Right cardiac atrium (tissue), 5 donors: Measurements from ENCODE around the gene CCL1. TPM values are rescaled to one million over a fixed set of nuclear protein-coding genes. Genes with fewer than 3 reads are reported as not detected.
"Not testable (repeated sequence)": the region's sequence is repeated elsewhere in the genome, so short reads cannot be mapped to it uniquely, and the experiment has no call there.

Source experiments
- ATAC-seq, 2 donors: fragments of 200-7000 bp; cut with Tn5 transposase; one replicate each; pipeline versions ENCODE4 v1.8.0 to v1.9.1; 2020; ENCODE audit warnings: moderate library complexity in 2 of 2, mild to moderate bottlenecking in 1 of 2
- DNase-seq, 3 donors: peaks; one replicate each; pipeline ENCODE4 v3.0.0-alpha.2; 2020
- H3K27ac ChIP-seq: one replicate; pipeline ENCODE4 v1.5.1; 2013; ENCODE audit warnings: mild to moderate bottlenecking, low read length, control low read depth, moderate library complexity
- H3K27me3 ChIP-seq: one replicate; pipeline ENCODE4 v1.6.1; 2013; ENCODE audit not compliant: control insufficient read depth, insufficient read depth
- H3K4me1 ChIP-seq: one replicate; pipeline ENCODE4 v1.6.1; 2013; ENCODE audit warnings: low read length; ENCODE audit not compliant: control insufficient read depth, insufficient read depth
- H3K4me3 ChIP-seq: one replicate; pipeline ENCODE4 v1.5.1; 2013; ENCODE audit warnings: low read length, control low read depth
- H3K9me3 ChIP-seq: one replicate; pipeline ENCODE4 v1.6.1; 2013; ENCODE audit warnings: low read length; ENCODE audit not compliant: control insufficient read depth
- WGBS: extraction: QIAGEN DNeasy Blood & Tissue Kit; methylation state at CpG from one replicate; pipeline ENCODE4 v1.1.7; 2013; 5-methylcytosine and 5-hydroxymethylcytosine counted together
- intact Hi-C, 4 donors: fragments of 100-400 bp; cut with DNase I; formaldehyde crosslinking; loops; one replicate each; pipeline versions ENCODE4 v1.11.0 to v1.14.0; 2022 to 2023
- polyA plus RNA-seq: library from polyadenylated mRNA; stranded (reverse); fragments of 200-250 nt; gene quantifications from one replicate; pipeline ENCODE4 v1.2.3, GENCODE V29; 2013
- total RNA-seq, 4 donors: library from RNA; stranded (reverse); fragmentation: NEBNext Ultra II Directional; extraction: Animal tissue kit (Norgen Biotek cat#: 25700); gene quantifications; one replicate each; pipeline ENCODE4 v1.2.1, GENCODE V29; 2021
- donor health status: healthy with polysubstance abuse.
- donor health status: DM: no; HTN: yes; CAD: no.
- donor health status: DM: no; HTN: no; CAD: no.
- donor health status: DM: no; HTN: yes; CAD: no; lungs with severe emphysema.
- donor health status: DM: yes; HTN: yes; CAD: no.

CCL1 gene
- total and polyA plus RNA-seq, 5 donors = not detected

- Histone ChIP-seq H3K9me3 (no peaks in the 10 kb centered on the region), H3K4me3 (no peak overlapping the region), H3K4me1 (no peaks in the 10 kb centered on the region), H3K27ac (no peak overlapping the region), H3K27me3 (no peaks in the 10 kb centered on the region)
- DNase-seq = no peak
- no peak for ATAC-seq
- intact Hi-C loops = no loop called here
- WGBS = 73% methylated on average over 2 of the region's 2 CpGs
Observed at GRCh38 chr17:34357398-34357797, 5.6 kb downstream of the CCL1 start.

GRCh38 chr17:34356194-34356593, 6.8 kb downstream of the CCL1 start, which contains the start of gene CCL13:
Gene CCL13 (plus strand): TSS chr17:34356480. CDS start chr17:34356527, 47 bp downstream.
- DNase-seq = peak in 2 of 3 donors; percentile 32 to 53
- intact Hi-C loops = no loop called here
- H3K27ac ChIP-seq = no peak within 1 kb of the TSS

GRCh38 chr17:34354637-34355036, 8.4 kb downstream of the CCL1 start:
- ATAC-seq (no peak), DNase-seq (no peak)
- H3K27me3 ChIP-seq = no peaks in the 10 kb centered on the region
- no peak overlapping the region for H3K4me3 ChIP-seq
- H3K27ac ChIP-seq = no peak overlapping the region
- no peaks in the 10 kb centered on the region for H3K4me1 ChIP-seq
- no peaks in the 10 kb centered on the region for H3K9me3 ChIP-seq
- intact Hi-C loops = no loop called here

More at GRCh38 chr17:34356194-34356593, 6.8 kb downstream of the CCL1 start, which contains the start of gene CCL13:
- 87% methylated on average over 5 of the region's 5 CpGs for WGBS
- no peak within 1 kb of the TSS for H3K4me3 ChIP-seq
- ATAC-seq = peak in 1 of 2 donors; percentile 28
- no peaks in the 10 kb centered on the region for H3K9me3 ChIP-seq
- no peaks in the 10 kb centered on the region for H3K27me3 ChIP-seq
- H3K4me1 ChIP-seq = no peaks in the 10 kb centered on the region

- Histone ChIP-seq H3K27me3 (no peaks in the 10 kb centered on the region), H3K4me1 (no peaks in the 10 kb centered on the region), H3K27ac (no peak overlapping the region), H3K4me3 (no peak overlapping the region), H3K9me3 (no peaks in the 10 kb centered on the region)
- intact Hi-C loops = no loop called here
- ATAC-seq (no peak), DNase-seq (no peak)
Observed at GRCh38 chr17:34352191-34352590, 10.8 kb downstream of the CCL1 start.

GRCh38 chr17:34351096-34351495, 11.9 kb downstream of the CCL1 start:
- intact Hi-C loops = no loop called here
- WGBS = 89% methylated on average over 1 of the region's 1 CpG
- H3K27me3 ChIP-seq = no peaks in the 10 kb centered on the region
- H3K4me1 ChIP-seq = no peaks in the 10 kb centered on the region
- H3K9me3 ChIP-seq = no peaks in the 10 kb centered on the region
- DNase-seq (no peak), ATAC-seq (no peak)
- no peak overlapping the region for H3K27ac ChIP-seq
- H3K4me3 ChIP-seq = no peak overlapping the region

- Histone ChIP-seq H3K27me3 (no peaks in the 10 kb centered on the region), H3K27ac (no peak overlapping the region), H3K4me1 (no peaks in the 10 kb centered on the region), H3K4me3 (no peak overlapping the region), H3K9me3 (no peaks in the 10 kb centered on the region)
- ATAC-seq (no peak), DNase-seq (no peak)
- intact Hi-C loops = no loop called here
- WGBS = 71% methylated on average over 4 of the region's 4 CpGs
Observed at GRCh38 chr17:34349751-34350150, 13.3 kb downstream of the CCL1 start.

- Histone ChIP-seq H3K4me3 (no peak overlapping the region), H3K27ac (no peak overlapping the region), H3K4me1 (no peaks in the 10 kb centered on the region), H3K9me3 (no peaks in the 10 kb centered on the region), H3K27me3 (no peaks in the 10 kb centered on the region)
- ATAC-seq (no peak), DNase-seq (no peak)
- 73% methylated on average over 4 of the region's 4 CpGs for WGBS
- intact Hi-C loops = no loop called here
Observed at GRCh38 chr17:34347063-34347462, 16.0 kb downstream of the CCL1 start.

GRCh38 chr17:34341916-34342315, 21.1 kb downstream of the CCL1 start:
- H3K4me1 ChIP-seq = no peaks in the 10 kb centered on the region
- ATAC-seq (no peak), DNase-seq (no peak)
- intact Hi-C loops = no loop called here
- H3K4me3 ChIP-seq = no peak overlapping the region
- no peak overlapping the region for H3K27ac ChIP-seq
- H3K27me3 ChIP-seq = no peaks in the 10 kb centered on the region
- no peaks in the 10 kb centered on the region for H3K9me3 ChIP-seq
- 94% methylated on average over 2 of the region's 2 CpGs for WGBS

GRCh38 chr17:34339138-34339770, 23.8 kb downstream of the CCL1 start:
- ATAC-seq (no peak), DNase-seq (no peak)
- Histone ChIP-seq H3K4me3 (no peak overlapping the region), H3K27me3 (no peaks in the 10 kb centered on the region), H3K4me1 (no peaks in the 10 kb centered on the region), H3K9me3 (no peaks in the 10 kb centered on the region), H3K27ac (no peak overlapping the region)
- 87% methylated on average over 3 of the region's 3 CpGs for WGBS
- intact Hi-C loops = no loop called here

- H3K4me3 ChIP-seq = no peak overlapping the region
- DNase-seq (no peak), ATAC-seq (no peak)
- no peak overlapping the region for H3K27ac ChIP-seq
- no peaks in the 10 kb centered on the region for H3K9me3 ChIP-seq
- H3K27me3 ChIP-seq = no peaks in the 10 kb centered on the region
- H3K4me1 ChIP-seq = no peaks in the 10 kb centered on the region
- 56% methylated on average over 1 of the region's 1 CpG for WGBS
- intact Hi-C loops = no loop called here
Observed at GRCh38 chr17:34337701-34338100, 25.3 kb downstream of the CCL1 start.

- ATAC-seq, H3K27ac ChIP-seq, intact Hi-C loops, DNase-seq, H3K4me1 ChIP-seq, H3K9me3 ChIP-seq, H3K27me3 ChIP-seq, H3K4me3 ChIP-seq: not testable (repeated sequence)
- WGBS = 58% methylated on average over 4 of the region's 4 CpGs
Observed at GRCh38 chr17:34327580-34327979, 35.5 kb downstream of the CCL1 start.

- H3K27ac ChIP-seq = no peak overlapping the region
- ATAC-seq = peak; percentile 73 to 80
- intact Hi-C loops = no loop called here
- DNase-seq = no peak
- no peak overlapping the region for H3K4me3 ChIP-seq
- no peaks in the 10 kb centered on the region for H3K27me3 ChIP-seq
- peaks cover 6% of the 10 kb centered on the region for H3K4me1 ChIP-seq
- no peaks in the 10 kb centered on the region for H3K9me3 ChIP-seq
Observed at GRCh38 chr17:34321964-34322363, 41.1 kb downstream of the CCL1 start.
